Measurements from ENCODE around the gene SCCPDH.

SCCPDH gene

DNA sequence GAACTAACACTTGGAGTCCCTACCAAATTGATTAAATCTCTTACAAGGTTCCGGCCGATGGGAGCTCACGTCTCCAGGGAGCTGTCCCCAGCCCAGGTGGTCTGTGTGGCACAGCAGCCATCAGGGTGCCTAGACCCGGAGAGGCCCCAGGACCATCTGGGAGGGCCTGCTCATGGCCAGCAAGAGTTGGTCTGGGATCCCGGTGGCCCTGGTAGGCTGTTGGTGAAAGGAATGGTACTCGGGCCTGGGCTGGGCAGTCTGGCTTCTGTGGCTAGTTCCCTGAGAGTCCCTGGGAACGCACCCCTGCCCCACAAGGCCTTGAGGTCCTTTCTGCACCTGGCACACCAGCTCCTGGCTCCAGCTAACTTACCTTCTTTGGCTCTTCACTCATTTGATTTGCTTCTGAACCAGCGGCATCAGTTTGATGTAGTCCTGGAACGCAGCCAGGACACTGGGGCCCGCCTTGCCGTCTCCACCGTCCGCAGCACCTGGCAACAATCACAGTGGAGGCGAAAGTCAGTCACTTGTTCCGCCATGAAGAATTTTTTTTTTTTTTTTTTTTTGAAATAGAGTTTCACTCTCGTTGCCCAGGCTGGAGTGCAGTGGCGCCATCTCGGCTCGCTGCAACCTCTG is 62.5 kb downstream of the SCCPDH start:
- no peak for DNase-seq

DNA sequence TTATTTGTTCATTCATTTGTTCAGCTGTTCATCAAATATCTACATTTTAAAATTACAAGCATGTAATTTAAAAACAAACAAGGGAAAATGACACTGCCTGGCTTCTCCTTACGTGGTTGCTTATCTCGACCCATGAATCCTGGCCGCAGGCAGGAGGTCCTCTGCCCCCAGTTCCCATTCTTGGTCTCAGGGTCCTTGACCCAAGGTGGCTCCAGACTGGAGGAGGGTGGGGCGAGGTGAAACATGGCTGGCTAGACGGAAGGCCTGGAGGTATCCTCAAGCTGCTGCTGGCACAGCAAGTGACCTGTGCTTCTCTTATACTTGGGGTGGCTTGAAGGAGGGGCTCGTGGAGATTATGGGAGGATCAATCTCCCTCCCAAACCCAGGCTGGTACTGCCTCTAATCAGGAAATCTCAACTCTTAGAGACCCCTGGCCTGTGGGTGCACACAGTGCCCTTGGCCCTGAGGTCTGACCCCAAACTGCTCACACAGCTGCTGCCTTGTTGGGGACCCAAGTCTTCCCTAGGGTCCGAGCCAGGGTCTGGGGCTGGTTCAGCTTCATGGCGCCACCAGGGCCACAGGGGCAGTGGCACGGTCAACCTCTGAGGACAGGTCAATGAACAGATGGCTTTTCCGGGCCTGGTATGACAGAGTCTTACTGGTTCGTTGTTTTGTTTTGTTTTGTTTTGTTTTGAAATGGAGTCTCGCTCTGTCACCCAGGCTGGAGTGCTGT is 63.7 kb downstream of the SCCPDH start:
- DNase-seq, result no peak

DNA sequence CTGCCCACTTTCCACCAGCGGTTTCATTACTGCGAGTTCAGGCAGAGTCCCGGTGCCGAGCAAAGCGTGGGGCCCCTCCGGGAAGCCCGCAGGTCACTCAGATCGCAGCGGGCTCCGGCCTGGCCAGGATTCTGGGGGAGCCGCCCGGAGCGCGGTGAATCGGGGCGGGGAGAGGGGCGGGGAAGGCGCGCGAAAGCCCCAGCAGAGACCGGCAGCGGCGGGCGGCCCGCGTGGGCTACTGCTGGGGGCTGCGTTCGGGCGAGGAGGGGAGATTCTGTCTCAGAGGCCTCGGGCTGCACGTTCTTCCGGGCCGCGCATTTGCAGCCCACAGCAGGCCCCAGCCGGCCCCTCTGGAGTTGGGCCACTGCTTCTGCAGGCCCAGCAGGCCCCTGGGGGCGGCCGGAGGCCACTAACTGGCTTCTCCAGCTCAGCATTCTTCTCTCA is 64.7 kb downstream of the SCCPDH start:
- no peak for DNase-seq

DNA sequence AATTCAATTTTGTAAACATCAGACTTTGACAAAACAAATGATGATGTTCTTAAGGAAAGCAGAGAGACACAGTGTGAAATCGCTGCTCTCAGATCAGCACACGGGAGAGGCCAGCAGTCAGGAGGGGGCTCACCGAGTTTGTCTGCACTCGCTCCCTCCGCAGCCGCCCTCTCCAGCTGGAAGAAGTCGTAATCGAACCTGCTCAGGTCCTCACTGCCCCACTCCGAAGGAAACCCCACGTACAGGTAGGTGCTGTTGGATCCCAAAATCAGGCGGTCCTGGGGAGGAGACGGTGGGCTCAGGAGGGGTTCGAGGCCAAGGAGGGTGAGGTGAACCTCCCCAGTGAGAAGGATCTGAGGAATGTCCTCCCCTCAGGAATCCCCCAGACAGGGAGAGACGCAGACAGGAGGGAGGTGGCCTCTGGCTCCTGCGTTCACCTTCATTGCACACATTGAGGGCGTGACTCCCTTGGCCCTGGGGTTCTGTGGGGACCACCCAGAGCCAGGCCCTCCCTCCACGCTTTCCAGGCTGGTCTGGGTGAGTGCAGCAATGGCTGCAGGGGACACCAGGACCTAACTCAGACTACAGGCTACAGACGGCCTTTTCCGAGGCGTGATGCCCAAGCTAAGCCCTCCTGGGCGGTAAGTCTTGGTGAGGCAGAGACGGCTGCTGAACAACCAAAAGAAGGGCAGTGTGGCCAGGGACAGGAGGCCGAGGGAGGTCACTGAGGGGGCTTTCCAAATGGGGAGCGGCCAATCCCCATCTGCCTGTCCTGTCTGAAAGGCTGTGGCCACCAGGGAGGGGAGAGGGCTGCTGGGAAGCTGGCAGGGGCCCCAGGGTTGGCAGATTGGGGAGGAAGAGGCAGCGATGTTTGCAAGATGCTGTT is 65.5 kb downstream of the SCCPDH start:
- no peak for DNase-seq

DNA sequence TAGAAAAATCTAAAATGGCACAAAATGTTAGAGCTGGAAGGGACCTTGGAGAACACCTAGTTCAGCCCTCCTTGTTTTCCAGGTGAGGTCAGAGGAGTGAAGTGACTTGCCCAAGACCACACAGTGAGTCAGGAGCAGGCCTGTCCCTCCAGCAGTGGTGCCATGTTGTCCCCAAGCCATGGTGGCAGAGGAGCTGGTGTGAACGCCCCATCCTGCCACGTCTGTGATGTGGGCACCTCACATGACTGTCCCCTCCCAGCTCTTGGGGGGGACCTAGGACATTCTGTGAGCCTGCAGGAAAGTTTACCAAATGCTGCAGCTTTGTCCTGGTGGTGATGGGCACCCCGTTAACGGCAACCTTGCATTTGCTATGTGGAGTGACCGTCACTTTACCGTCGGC is 66.2 kb downstream of the SCCPDH start:
- DNase-seq, result no peak

DNA sequence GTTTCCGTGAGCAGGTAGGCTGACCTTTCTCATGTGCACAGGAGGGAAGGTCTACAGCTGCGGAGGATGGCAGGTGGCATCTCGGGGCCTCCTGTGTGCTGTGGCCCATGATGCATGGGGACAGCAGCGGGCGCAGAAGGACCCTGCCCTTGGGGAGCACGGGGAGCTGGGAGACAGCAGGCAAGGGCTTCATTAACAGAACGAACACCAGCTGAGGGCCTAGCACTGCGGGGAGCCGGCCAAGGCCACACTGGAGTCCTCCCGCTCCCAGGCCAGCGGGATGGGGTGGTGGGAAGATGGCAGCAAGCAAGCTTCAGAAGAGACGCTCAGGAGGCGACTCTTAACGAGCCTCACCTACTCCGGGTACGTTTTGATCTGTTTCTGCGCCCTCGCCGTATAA is 66.6 kb downstream of the SCCPDH start:
- DNase-seq, result no peak

DNA sequence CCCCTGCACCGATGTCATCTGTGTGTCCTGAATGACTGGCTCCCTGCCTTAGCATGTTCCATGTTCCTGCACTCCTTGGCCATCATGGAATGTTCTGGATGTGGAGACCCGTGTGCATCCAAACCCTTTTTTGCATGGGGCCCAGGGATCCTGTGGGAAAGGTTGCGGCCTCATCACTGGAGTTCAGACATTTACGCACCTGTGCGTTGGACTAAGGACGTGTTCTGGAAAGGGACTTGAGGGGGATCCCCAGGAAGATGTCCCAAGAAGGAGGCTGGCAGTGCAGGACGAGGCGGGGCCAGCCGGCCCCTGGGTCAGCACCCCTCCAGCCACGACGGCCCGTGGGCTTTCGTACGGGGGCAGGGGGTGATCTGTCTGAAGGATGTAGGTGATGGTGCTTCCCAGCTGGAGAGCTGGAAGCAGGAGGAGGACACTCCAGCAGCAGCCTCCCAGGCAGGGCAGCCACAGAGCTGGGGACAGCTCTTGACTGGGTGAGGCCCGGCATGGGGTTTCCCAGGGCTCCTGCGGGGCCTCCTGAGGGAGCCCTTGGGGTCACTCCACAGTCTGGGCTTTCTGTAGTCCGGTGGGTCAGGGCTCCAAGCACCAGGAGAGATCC is 67.2 kb downstream of the SCCPDH start:
- DNase-seq, result no peak

DNA sequence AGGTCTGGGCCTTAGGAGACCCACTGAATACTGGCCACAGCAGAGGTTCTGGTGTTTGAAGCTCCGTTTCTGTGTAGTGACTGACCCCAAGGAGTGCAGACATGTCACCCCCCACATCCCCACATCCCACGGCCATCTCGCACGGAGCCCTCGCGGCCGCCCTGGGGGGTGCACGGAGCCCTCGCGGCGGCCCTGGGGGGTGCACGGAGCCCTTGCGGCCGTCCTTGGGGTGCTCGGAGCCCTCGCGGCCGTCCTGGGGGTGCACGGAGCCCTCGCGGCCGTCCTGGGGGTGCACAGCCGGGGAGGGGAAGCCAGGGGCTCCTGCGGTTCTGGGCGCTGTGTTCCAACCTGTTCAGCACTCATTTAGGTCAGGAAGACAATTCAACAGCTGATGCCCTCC is 68.4 kb downstream of the SCCPDH start:
- DNase-seq, result no peak

DNA sequence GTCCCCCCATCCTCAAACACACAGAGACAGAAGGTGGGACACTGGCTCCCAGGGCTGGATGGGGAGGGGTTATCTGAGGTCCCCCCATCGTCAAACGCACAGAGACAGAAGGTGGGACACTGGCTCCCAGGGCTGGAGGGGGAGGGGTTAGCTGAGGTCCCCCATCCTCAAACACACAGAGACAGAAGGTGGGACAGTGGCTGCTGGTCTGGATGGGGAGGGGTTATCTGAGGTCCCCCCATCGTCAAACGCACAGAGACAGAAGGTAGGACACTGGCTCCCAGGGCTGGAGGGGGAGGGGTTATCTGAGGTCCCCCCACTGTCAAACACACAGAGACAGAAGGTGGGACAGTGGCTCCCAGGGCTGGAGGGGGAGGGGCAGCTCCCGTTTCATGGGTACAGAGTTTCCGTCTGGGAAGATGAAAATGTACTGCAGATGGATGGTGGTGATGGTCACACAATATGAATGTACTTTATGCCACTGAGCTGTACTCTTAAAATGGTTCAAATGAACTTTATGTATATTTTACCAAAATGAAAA is 69.2 kb downstream of the SCCPDH start:
- DNase-seq, result no peak

DNA sequence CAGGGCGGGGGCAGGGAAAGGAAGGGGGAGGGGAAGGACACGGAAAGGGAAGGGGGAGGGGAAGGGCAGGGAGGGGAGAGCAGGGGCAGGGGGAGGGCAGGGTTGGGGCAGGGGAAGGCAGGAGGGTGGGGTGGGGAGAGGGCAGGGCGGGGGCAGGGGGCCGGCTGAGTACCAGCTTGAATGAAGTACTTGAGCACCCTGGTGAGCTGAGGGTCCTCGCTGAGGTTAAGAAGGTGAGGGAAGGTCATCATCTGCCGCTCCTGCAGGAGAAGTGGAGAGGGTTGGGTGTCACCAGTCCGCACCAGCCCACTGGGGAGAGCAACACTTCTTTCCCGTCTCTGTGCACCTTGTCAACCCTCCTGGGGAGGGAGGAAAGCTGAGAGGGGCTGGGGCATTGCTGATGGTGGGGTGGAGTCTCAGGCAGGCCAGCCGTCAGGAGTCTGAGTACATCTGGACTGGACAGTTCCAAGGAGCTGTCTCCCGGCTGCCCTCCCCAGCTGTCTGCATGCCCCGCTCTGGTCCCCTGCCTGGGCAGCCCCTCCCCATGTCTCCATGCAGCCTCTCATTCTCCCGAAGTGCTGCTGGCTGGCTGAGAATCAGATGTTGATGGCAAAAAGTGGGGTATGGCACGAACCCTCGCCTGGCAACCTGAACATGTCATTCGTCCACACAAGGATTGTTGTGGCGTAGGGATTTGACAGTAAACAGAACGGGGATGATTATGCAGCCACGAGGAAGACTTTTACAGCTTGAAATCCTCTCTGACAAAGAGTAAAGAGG is 70.0 kb downstream of the SCCPDH start:
- DNase-seq, result no peak

DNA sequence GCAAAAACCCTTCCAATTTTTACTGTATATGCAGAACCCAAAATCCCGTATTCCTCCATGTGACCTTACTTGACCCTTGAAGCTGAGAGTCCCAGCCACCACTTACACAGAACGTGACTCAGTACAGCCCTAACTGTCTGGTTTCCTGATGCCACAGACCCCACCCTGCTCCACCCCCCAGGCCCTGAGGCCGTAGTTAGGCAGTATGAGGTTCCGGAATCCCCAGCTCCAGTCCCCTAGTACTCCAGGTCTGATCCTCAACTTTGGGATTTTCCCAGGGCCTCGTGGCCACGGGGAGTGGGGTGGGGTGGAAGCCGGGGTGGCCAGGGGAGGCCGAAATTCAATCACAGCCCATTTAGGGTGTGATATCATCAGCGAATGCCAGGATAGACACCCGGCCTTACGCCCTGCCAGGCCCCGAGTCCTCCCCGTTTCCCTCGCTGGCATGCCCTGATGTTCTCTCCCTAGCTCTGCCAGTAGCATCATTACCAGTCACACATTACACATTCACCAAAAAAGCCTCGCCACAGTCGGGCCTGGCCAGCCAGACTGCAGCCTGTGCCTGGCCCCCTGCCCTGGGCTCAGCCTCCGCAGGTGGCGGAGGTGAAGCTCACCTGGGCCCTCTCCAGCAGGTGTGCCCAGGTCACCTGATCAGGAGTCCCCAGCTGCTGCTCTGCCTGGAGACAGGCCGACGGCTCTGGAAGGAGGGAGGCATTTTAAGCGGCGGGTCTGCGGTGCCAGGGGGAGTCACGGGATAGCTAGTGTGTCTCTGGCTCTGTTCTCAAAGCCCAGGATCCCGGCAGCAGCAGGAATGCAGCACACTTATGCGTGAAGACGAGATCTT is 70.8 kb downstream of the SCCPDH start:
- no peak for DNase-seq

DNA sequence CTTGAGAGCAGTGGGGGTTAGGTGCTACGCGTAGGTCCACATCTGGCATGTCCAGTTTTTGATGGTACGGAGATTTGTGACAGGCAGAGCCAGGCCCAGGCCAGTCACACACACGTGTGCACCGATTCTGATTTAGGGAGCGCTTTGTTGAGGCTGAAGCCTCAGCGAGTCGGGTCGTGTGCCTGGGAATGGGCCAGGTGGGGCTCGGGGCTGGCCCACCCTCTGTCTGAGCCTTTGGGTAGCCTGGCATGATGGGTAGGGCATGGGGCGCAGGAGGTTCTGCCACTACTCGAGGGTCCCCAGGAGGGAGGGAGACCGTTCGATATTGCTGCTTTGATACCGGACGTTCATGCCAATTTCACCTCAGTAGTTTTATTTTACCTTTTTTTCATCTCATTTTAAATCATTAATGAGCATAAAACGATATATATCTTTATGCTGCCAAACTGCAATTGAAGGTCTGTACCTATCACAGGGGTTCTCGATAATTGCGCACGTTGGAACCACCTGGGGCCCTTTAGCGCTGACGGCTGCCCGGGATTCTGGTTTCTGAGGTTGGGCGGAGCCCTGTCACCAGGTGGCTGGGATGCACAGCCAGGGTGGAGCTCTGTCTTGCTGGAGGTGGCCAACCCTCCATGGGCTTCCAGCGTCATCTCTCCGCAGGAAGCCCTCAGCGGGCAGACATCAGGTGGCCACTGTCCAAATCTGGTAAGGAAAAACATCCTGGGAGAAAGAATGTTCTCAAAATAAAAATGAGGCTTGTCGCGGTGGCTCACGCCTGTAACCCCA is 71.9 kb downstream of the SCCPDH start:
- no peak for DNase-seq

DNA sequence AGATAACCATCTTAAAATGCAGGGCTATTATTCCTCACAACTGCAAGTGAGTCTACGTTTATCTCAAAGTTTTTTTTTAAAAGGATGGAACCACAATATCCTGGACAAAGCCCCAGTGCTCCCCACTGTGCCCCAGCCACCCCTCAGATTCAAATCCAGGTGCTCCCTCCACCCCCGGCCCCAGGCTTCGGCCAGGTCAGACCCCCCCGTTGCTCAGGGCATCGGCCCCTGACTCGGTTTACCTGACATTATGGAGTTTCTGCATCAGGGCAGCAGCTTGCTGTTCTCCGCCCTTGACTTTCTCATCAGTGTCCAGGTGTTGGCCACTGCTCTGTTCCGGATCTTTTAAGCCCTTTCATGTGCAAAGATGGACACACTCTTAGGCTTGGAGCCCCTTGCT is 72.9 kb downstream of the SCCPDH start:
- DNase-seq, result no peak

DNA sequence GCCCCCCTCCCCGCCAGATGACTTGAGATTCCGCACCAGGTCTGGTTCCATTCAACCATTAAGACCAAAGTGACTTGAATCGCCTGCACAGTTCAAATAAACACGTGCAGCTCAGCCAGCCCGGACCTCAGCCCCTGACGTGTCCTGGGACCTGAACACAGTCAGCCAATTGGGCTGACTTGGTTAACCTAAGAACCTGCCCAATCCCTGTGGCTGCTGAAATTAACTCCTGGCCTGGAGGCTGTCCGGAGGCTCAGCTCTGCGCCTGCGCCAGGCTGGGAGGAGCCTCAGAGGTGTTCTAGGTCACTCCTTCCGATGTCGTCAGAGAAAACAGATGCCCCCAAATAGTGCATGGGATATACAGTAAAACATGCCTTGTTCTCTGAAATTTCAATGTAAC is 73.4 kb downstream of the SCCPDH start:
- no peak for DNase-seq

DNA sequence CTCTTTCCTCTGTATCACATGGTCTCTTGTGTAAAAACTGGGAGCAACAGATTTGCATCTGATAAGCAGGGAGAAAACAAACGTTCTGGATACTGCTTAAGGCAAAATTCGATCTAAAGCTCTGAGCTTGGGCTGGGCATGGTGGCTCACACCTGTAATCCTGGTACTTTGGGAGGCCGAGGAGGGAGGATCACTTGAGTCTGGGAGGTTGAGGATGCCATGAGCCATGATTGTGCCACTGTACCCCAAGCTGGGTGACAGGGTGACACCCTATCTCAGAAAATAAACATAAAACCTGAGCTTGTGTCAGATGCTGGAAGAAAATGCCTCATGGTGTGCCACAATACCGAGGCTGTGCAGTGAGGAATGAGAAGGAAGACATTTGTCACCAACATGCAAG is 73.9 kb downstream of the SCCPDH start:
- no peak for DNase-seq

DNA sequence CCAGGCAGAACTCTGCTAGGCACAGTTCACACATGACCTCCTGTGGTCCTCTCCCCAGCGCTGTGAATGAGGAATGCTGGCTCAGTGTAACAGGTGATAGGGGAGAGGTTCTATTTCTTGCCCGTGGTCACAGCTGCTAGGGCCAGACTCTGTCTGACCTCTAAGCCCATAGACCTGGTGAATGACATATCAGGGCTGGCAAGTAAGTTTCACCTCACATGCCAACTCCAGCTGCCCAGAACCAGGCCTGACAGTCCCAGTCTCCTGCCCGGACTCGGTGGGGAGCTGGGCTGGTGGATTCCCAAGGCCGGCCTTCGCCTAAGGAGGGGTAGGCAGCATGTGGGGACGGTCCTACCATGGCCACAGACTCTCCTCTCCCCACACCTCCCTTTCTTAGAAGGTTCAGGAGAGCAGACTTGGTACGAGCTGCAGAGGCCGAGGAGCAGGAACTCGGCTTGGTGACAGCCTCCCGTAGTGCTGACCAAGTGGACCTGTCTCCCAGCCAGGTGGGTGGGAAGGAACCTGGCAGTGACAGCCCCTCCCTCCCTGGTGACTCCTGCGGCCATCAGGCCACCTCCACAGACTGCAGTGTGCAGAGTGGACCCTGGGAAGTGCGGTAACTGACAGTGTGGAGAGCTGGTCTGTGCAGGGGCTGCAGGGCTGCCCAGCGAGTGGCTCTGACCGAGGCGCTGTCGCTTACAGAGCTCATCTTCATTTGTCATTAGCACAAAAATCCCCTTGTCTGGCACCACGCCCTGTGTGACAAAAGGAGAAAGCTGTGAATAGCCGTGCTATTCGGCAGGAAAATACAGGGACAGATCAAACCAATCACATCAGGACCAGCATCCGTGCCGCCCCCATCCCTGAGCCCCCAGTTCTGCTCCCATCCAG is 74.6 kb downstream of the SCCPDH start:
- no peak for DNase-seq

DNA sequence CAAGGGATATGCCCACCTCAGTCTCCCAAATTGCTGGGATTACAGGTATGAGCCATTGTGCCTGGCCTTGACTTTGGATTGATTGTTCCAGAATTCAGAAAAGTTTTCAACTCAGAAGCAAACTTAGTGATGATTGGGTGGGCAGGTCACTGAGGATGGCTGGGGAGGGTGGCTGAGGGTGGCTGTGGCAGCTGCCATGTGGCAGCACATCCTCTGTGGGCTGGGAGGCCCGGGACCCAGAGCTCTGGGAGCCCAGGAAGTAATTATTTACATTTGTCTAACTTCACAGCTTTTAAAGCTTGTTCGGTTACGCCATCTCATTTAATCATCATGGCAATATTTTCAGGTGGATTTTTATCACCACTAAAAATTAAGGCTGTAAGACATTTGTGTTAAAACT is 76.1 kb downstream of the SCCPDH start:
- no peak for DNase-seq

DNA sequence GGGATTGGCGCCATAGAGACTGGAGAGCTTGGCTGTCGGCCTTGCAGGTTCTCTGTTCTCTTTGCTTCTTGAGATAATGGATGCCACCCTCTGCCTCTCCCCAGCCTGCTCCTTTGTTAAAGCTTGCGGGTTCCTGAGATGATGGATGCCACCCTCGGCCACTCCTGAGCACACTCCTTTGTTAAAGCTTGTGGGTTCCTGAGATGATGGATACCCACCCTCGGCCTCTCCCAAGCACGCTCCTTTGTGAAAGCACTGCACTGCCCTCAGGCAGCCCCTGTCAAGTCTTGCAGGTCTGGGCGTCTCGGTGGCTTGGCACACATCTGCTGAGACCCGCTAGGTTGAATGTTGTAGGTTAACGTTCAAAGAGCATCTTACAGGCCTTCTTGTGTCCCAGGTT is 76.5 kb downstream of the SCCPDH start:
- DNase-seq, result no peak
